ENCODE data around the gene BUD31. TPM values are rescaled to one million over a fixed set of nuclear protein-coding genes. Genes with fewer than 3 reads are reported as not detected.

Gene BUD31
- total RNA-seq, 1 experiment from 2014 or later: 199 TPM

GRCh38 chr7:99422625-99423024 is 13.9 kb downstream of the BUD31 start:
- ChIA-PET POLR2A (no interaction called here), CTCF (interaction anchor here (0.6 kb wide), 1 partner anchor 148 kb away, joined by 4 read pairs; no protein-coding TSS in a partner anchor)
- TF ChIP-seq CTCF (IDR thresholded peaks at IDR 0.05; ENCODE audit: insufficient read depth in 1 of 2, low read depth in 1 of 2, low read length in 1 of 2, severe bottlenecking in 1 of 2, unreplicated experiment in 1 of 2): no peak
- 0 out of 2 replicates have a peak, but pooled peaks cover 5% of the 10 kb centered on the region for H3K4me1 ChIP-seq
- DNase-seq: no peak
- Mint-ChIP-seq H3K27me3 (ENCODE audit: insufficient read depth, unreplicated experiment) (no peaks in the 10 kb centered on the region), H3K36me3 (ENCODE audit: insufficient read depth, unreplicated experiment) (peaks cover 92% of the 10 kb centered on the region), H3K4me1 (ENCODE audit: low read depth, unreplicated experiment) (peaks cover 9% of the 10 kb centered on the region), H3K9me3 (ENCODE audit: unreplicated experiment) (no peaks in the 10 kb centered on the region), H3K27ac (ENCODE audit: unreplicated experiment) (peak overlapping the region; percentile 28), H3K4me3 (ENCODE audit: unreplicated experiment) (no peak overlapping the region)
- H3K27me3 ChIP-seq (replicated peaks; ENCODE audit: control insufficient read depth, insufficient read depth, low read length): no peaks in the 10 kb centered on the region
- H3K36me3 ChIP-seq (ENCODE audit: control insufficient read depth, insufficient read depth, low read length): peaks cover 15% of the 10 kb centered on the region
- TSS peak; percentile 10 for BruUV-seq (replicated peaks)
- intact Hi-C loops (cut with micrococcal nuclease; ENCODE audit: unreplicated experiment): no loop called here
- no peaks in the 10 kb centered on the region for H3K9me3 ChIP-seq
- no peak overlapping the region for H3K4me3 ChIP-seq (ENCODE audit: low read depth, low read length)

DNA sequence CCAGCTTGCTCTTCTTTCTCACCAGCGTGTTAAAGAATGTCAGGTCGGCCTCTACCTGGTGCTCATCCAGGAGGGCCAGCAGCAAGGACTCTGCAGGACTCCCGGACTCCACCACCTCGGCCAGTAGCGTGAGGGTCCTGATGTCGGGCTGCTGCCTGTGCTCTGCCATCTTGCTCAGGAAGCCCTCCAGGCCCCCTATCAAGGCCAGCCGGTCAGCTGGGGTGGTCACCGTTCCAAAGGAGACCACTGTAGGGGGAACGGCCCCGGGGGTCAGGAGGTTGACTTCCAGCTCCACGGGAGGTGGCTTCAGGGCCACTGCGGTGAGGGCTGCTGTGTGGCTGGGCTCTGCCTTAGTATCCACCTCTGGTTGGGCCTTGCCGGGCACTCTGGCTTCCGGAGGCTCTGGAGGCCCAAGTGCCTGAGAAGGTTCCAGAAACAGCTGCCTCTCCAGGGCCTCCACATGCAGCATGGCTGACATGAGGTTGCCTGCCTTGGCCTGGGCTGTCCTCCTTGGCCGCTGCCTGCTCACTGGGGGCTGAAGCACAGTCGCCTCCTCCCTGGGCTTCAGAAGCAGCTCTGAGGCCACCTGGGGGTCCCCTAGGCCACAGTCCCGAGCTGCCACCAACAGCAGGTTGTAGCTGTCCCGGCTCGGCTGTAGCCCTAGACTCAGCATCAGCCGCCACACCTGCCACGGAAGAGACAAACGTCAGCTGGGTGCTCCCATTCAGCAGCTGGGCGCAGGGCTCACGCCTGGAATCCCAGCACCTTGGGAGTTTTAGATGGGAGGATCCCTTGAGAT is 16.4 kb downstream of the BUD31 start:
- TF ChIP-seq CTCF (IDR thresholded peaks at IDR 0.05; ENCODE audit: insufficient read depth in 1 of 2, low read depth in 1 of 2, low read length in 1 of 2, severe bottlenecking in 1 of 2, unreplicated experiment in 1 of 2): no peak
- Histone ChIP-seq H3K9me3 (no peaks in the 10 kb centered on the region), H3K27me3 (replicated peaks; ENCODE audit: control insufficient read depth, insufficient read depth, low read length) (no peaks in the 10 kb centered on the region), H3K36me3 (ENCODE audit: control insufficient read depth, insufficient read depth, low read length) (peaks cover 18% of the 10 kb centered on the region), H3K4me1 (peaks cover 24% of the 10 kb centered on the region), H3K4me3 (ENCODE audit: low read depth, low read length) (no peak overlapping the region)
- ChIA-PET CTCF (no interaction called here), POLR2A (no interaction called here)
- H3K27me3 Mint-ChIP-seq (ENCODE audit: insufficient read depth, unreplicated experiment): no peaks in the 10 kb centered on the region
- peaks cover 90% of the 10 kb centered on the region for H3K36me3 Mint-ChIP-seq (ENCODE audit: insufficient read depth, unreplicated experiment)
- H3K27ac Mint-ChIP-seq (ENCODE audit: unreplicated experiment): peak overlapping the region; percentile 66
- no peak for DNase-seq
- H3K9me3 Mint-ChIP-seq (ENCODE audit: unreplicated experiment): no peaks in the 10 kb centered on the region
- no peak overlapping the region for H3K4me3 Mint-ChIP-seq (ENCODE audit: unreplicated experiment)
- H3K4me1 Mint-ChIP-seq (ENCODE audit: low read depth, unreplicated experiment): peaks cover 9% of the 10 kb centered on the region
- no TSS peak for BruUV-seq (replicated peaks)
- intact Hi-C loops (cut with micrococcal nuclease; ENCODE audit: unreplicated experiment): no loop called here

DNA sequence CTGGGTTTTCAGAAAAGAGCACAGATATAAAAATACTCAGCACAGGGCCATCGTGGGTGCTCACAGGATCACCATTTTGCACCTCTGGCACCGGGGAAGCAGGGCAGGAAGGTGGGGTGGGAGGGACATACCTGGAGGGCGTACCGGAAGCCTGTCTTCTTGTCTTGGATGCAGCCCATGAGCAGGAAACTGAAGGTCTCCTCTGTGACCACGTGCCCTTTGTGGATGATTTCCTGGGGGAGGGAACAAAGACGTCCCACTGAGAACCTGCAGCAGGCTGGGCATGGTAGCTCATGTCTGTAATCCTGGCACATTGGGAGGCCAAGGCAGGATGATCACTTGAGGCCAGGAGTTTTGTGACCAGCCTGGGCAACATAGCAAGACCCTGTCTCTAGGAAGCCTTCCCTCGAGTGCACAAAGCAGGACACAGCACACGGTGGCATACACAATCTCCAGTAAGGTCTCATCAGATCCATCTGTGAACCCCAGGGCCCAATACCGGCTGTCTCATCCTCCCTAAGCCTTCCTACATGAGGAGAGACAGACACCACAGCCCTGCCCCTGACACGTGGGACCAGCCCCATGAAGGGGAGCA is 20.3 kb downstream of the BUD31 start:
- no peak for DNase-seq
- intact Hi-C loops (cut with micrococcal nuclease; ENCODE audit: unreplicated experiment): no loop called here
- TF ChIP-seq CTCF (IDR thresholded peaks at IDR 0.05; ENCODE audit: insufficient read depth in 1 of 2, low read depth in 1 of 2, low read length in 1 of 2, severe bottlenecking in 1 of 2, unreplicated experiment in 1 of 2): no peak
- Histone ChIP-seq H3K4me3 (ENCODE audit: low read depth, low read length) (no peak overlapping the region), H3K27me3 (replicated peaks; ENCODE audit: control insufficient read depth, insufficient read depth, low read length) (no peaks in the 10 kb centered on the region), H3K9me3 (no peaks in the 10 kb centered on the region), H3K36me3 (ENCODE audit: control insufficient read depth, insufficient read depth, low read length) (peaks cover 19% of the 10 kb centered on the region), H3K4me1 (peaks cover 56% of the 10 kb centered on the region)
- H3K9me3 Mint-ChIP-seq (ENCODE audit: unreplicated experiment): no peaks in the 10 kb centered on the region
- H3K27me3 Mint-ChIP-seq (ENCODE audit: insufficient read depth, unreplicated experiment): no peaks in the 10 kb centered on the region
- peaks cover 90% of the 10 kb centered on the region for H3K36me3 Mint-ChIP-seq (ENCODE audit: insufficient read depth, unreplicated experiment)
- ChIA-PET POLR2A (no interaction called here), CTCF (interaction anchor here (1.0 kb wide), 1 partner anchor 9 kb away, joined by 3 read pairs; no protein-coding TSS in a partner anchor)
- H3K27ac Mint-ChIP-seq (ENCODE audit: unreplicated experiment): peak overlapping the region; percentile 87
- no peak overlapping the region for H3K4me3 Mint-ChIP-seq (ENCODE audit: unreplicated experiment)
- peaks cover 14% of the 10 kb centered on the region for H3K4me1 Mint-ChIP-seq (ENCODE audit: low read depth, unreplicated experiment)
- no TSS peak for BruUV-seq (replicated peaks)
